ENCODE measurements around the gene JAG1.

DNA sequence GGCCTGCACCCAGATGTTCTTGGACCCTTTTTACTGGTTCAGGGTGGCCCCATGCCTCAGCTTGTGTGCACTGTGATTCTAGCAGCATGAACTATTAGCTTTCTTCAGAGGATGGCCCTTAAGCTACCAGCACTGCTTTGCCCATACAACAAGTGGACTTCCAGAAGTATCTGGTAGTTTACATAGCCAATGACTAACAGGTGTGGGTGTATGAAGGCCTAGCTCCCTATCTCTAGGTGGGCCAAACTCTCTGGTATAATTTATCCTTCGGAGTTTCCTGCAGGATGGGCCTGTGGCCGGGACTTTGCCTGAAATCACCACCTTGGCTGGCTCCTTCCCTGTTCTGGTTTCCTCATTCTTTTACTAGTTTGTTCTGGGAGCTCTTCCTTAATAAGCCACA, 26.1 kb upstream of the JAG1 start:
- TF ChIP-seq, protein P1, sequence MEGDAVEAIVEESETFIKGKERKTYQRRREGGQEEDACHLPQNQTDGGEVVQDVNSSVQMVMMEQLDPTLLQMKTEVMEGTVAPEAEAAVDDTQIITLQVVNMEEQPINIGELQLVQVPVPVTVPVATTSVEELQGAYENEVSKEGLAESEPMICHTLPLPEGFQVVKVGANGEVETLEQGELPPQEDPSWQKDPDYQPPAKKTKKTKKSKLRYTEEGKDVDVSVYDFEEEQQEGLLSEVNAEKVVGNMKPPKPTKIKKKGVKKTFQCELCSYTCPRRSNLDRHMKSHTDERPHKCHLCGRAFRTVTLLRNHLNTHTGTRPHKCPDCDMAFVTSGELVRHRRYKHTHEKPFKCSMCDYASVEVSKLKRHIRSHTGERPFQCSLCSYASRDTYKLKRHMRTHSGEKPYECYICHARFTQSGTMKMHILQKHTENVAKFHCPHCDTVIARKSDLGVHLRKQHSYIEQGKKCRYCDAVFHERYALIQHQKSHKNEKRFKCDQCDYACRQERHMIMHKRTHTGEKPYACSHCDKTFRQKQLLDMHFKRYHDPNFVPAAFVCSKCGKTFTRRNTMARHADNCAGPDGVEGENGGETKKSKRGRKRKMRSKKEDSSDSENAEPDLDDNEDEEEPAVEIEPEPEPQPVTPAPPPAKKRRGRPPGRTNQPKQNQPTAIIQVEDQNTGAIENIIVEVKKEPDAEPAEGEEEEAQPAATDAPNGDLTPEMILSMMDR (IDR thresholded peaks at IDR 0.05; ENCODE audit: insufficient read depth, low read length, poor library complexity, severe bottlenecking): no peak
- TF ChIP-seq EZH2phosphoT487 (conservative IDR thresholded peaks at IDR 0.05; ENCODE audit: low read length): no peak

Measured in SU-DHL-6 (cell line).